Inferior parietal cortex (tissue), 1 donor: ENCODE data around the gene CES4A.
"Not testable (repeated sequence)": the region's sequence is repeated elsewhere in the genome, so short reads cannot be mapped to it uniquely, and the experiment has no call there.

ENCODE experiments used
- DNase-seq: peaks from one replicate; pipeline ENCODE4 v3.0.0-alpha.2; 2016; ENCODE audit errors: extremely low spot score

CES4A gene

DNA sequence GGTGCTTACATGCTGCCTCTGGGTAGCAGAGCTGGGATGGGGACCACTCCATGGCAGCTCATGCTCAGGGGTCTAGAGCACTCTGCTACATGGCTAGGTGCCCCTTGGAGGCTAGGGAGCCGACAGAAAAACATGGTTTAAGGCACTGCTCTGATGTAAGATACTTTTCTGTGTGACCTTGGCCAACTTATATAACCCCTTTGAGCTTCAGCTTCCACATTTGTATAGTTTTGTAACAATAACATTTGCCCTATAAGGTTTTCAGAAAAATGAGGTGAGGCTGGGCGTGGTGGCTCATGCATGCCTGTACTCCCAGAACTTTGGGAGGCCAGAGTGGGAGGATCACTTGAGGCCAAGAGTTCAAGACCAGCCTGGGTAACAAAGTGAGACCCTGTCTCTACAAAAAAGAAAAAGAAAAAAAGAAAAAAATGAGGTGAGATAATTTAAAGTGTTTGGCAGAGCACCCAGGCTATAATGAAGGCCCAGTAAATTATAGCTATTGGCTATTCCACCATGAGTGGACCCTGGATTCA is 3.2 kb downstream of the CES4A start:
- DNase-seq = no peak

DNA sequence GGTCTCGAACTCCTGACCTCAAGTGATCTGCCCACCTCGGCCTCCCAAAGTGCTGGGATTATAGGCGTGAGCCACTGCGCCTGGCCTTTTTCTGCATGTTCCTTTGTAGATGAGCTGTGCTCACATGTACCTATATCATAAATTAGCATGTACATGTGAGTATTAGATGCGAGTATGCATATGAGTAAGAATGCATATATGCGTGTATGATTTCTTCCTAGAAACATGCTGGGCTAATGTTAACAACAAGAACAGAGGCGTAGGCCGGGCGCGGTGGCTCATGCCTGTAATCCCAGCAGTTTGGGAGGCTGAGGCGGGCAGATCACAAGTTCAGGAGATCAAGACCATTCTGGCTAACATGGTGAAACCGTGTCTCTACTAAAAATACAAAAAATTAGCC is 5.2 kb downstream of the CES4A start:
- DNase-seq = not testable (repeated sequence)

DNA sequence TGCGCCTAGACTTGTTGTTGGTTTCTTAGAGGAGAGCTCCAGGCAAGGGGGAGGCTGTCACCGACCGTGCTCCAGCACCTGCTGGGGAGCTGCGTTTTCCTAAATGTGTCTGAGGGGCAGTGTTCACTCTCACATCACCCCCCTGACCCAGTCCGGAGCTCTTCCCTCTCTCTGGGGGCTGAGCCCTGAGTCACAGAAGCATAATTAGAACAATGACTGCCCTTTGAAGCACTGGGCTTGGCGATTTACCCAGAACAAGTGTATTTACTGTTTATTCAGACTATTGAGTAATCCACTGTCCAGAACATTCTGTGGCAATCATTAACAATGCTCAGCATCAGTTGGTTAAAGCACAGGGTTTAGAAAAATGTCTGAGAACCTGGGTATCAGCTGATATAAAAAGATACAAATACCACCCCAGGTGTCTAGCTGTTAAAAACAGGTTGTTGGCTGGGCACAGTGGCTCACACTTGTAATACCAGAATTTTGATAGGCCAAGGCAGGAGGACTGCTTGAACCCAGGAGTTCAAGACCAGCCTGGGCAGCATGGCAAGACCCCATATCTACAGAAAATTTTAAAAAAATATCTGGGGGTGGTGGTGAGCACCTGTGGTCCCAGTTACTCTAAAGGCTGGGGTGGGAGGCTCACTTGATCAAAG is 8.1 kb downstream of the CES4A start:
- peak; percentile 93 for DNase-seq

DNA sequence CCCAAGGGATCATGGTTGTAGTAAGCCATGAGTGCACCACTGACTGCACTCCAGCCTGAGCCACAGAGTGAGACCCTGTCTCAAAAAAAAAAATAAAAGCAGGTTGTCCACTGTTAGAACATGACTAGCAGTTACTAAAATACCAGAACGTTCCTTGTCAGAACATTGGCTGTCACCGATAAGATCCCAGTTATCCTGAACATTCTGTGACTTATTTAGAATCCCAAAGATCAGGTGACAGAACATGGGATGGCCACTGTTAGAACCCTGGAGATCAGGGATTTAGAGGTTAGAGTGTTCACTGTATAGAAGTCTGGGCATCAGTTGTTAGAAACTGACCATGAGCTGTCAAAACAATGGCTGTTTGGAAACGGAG is 8.6 kb downstream of the CES4A start:
- DNase-seq = no peak

DNA sequence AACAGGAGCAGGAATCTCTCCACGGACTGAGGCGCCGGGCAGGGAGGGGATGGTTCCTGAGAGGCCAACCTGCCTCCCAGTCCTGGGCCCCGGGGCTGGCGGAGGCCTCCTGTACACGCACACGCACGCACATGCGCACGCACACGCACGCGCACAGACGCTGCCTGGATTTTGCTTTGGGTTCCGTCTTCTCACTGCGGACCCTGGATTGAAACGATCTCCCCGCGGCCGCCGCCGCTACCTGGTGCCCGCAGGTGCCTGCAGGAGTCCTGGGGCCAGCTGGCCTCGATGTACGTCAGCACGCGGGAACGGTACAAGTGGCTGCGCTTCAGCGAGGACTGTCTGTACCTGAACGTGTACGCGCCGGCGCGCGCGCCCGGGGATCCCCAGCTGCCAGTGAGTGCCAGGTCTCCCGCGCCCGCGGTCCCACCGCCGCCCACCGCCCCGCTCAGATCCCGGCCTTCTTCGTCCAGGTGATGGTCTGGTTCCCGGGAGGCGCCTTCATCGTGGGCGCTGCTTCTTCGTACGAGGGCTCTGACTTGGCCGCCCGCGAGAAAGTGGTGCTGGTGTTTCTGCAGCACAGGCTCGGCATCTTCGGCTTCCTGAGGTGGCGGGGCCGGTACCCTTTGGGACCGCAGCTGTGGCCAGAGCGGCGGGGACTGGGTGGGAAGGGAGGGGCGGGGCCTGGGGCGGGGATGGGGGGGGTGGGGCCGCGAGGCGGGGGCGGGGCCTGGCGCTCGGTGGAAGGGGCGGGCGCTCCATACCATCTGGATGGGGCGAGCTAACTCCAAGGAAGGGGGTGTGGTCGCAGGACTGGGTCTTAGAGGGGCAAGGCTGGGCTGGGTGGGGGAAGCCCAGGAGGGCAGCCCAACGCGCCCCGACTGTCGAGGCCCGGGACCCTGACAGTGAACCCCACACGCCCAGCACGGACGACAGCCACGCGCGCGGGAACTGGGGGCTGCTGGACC is 12.3 kb downstream of the CES4A start:
- DNase-seq = peak; percentile 69

DNA sequence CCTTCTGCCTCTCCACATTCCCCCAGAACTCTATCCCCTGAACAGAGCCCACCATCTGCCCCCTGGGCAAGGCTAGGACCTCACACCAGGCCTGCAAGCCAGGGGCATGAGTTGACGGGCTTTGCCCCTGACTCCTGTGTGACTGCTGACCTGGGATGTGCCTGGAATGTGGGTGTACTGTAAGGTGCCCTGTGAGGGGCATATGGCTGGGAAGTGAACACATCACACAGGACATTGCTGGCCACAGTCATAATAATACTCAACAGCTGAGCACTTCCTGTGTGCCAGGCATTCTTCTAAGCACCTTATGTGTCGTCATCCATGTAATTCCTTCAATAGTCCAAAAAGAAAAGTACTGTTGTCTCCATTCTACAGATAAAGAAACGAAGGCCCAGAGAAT is 13.3 kb downstream of the CES4A start:
- DNase-seq = no peak

DNA sequence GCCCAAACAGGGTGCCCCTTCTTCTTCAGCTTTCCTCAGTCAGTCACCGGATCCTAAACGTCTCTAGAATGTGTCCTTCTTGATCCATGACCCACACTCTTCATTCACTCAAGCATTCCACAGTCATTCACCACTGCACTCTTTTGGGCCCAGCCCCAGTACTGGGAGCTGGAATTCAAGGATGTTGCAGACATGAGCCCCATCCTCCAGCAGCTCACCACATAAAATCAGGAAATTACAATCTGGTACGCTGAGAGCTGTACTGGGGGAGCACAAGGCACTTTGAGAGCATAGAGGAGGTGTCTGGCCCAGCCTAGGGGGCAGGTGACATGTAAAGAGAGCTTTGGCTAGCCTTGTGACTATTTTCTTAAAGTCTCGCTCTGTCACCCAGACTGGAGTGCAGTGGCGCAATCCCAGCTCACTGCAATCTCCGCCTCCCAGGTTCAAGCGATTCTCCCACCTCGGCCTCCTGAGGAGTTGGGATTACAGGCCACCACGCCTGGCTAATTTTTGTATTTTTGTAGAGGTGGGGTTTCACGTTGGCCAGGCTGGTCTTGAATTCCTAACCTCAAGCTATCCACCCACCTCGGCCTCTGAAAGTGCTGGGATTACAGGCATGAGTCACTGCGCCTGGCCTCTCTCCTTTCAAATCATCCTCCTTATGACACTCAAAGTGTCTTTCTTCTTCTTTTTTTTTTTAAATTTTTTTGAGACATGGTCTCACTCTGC is 18.7 kb downstream of the CES4A start:
- DNase-seq = no peak

DNA sequence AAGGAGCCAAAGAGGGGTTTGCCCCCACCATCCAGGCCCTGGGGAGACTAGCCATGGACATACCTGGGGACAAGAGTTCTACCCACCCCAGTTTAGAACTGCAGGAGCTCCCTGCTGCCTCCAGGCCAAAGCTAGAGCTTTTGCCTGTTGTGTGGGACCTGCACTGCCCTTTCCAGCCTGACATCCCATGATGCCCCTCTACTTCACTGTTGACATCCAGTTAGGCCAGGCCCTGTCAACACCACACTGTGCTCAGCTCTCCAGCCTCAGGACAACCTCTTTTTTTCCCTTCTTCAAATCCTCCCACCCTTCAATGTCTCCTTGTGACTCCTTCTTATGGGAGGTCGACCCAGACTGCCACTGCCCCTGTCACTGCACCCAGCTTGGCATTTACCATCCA is 20.8 kb downstream of the CES4A start:
- DNase-seq = no peak

DNA sequence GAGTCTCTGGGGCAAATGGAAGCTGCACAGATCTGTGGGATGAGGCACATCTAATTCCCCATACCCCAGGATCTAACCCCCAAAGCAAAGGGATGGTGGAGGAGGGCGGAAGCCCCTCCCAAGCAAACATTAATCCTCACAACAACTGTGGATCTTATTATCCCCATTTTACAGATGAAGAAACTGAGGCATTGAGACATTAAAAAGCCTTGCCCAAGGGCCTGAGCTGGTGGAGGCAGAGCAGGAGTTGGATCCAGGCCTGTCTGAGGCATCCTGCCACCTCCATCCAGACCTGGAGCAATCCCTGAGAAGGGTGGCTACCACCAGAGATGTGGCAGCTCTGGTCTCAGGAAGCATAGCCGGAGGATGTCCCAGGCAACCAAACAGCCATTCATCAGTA is 22.9 kb downstream of the CES4A start:
- DNase-seq = no peak

DNA sequence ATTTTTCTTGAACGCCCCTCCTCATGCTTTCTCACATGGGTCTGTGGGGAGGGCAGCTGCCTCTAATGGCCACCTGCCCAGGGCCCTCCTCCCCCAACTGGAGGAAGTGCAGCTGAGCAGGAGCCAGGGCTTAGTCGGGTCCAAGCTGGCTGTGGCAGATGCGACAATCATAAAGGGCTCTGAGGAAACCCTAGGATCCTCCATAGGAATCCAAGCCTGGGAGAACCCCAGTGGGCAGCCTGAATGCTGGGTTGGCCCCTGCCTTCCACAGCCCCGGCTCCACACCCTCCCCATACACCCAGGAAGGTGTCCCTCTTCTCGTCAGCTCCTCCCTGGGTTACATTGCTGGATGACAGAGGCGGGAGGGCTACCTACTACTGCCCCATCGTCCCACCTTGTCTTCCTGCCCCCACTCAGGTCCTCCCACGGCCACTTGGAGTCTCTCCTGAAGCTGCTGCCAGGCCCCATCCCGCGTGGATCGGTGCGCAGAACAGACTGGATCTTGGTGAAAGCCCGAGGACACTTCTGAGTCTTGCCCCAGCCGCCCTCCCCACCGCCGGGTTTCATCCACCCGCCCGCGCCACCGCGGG is 24.9 kb downstream of the CES4A start:
- DNase-seq = no peak

DNA sequence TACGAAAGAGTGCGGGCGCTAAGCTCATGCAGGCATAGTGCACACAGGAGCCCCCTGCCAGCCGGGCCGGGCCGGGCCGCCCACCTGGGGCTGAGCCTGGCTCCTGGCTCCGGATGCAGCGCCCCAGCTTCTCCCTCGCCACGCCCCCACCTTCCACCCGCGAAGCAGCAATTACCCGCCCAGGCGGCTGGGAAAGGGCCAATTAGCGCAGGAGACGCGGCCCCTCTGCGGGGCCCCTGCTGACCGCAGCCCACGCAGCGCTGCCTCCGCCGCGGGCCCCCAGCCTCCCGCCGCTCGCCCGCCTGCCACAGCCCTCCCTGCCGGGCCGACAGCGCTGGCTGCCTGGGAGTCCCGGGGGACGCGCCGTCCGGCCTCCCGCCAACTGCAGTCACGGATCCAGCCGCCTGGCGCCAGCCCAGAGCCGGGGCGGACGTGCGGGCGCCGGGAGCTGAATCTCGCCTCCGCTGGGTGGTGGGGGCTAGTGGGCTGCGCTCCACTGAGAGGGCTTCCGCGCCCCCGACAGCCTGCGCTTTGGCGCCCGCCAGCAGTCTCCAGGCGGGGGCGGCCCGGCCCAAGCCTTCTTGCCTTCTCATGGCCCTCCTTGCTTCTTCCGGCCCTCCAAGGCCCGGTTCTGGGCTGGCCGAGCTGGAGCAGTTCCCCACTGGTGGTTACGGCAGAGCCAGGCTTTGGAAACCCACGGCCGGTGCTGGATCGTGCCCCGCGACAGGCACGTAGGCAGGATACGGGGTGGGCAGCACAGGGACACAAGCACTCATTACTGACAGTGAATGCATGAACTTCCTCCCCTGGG is 25.6 kb downstream of the CES4A start:
- DNase-seq = peak; percentile 57

DNA sequence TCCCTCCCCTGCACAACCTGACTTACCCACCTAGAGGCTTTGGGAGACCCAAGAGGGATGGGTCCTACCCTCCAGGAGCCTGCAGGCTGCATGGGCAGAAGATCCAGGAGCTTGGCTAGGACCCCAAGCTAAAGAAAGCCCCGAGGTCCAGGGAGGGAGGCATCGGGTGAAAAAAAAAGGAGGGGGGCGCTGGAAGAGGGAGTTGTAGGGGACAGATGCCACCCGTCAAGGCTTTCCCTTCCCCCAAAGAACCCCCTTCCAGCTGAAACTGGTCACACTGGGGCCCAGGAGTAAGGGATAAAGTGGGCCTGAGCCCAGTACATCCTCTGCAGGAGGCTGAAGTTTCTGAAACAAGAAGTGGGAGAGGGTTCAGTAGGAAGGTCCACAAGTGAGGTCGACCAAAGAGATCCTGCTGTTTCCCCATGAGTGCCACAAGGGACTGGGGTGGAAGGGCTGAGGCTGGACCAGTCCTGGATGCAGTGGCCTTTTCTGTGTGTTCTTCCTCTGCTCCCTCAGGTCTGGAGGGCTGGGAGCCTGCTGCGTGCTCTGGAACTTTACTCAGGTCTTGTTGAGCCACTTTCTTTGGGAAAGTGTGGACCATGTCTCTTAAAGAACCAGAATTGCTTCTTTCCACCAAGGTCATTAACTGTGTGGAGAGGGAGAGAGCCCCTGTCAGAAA is 26.4 kb downstream of the CES4A start:
- DNase-seq = no peak

DNA sequence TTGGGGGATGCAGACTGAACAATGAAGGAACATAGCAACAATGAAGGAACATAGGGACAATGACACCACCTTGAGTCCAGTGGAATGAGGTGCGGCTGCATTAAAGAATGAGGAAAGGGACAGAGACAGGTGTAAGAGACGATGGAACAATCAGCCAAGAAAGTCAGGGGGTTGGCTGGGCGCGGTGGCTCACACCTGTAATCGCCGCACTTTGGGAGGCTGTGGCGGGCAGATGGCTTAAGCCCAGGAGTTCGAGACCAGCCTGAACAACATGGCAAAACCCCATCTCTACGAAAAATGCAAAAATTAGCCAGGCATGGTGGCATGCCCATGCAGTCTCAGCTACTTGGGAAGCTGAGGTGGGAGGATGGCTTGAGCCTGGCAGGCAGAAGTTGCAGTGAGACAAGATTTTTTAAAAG is 26.9 kb downstream of the CES4A start:
- no peak for DNase-seq

DNA sequence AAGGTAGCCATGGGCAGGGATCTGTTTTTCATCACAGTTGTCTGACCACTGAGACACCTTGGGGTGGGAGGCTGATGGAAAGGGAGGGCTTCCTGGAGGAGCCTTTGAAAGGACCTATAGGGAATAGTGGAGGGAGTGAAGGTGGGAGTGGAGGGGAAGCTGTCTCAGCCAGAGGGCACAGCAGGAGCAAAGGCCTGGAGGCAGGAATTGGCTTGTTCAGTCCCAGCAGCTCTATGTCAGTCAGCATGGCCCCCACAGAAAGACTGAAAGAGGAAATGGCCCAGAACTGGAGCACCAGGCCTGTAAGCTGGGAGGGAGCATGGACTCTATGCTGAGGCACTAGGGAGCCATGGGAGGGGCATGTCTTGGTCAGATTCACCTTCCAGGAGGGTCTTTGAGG is 27.8 kb downstream of the CES4A start:
- no peak for DNase-seq

DNA sequence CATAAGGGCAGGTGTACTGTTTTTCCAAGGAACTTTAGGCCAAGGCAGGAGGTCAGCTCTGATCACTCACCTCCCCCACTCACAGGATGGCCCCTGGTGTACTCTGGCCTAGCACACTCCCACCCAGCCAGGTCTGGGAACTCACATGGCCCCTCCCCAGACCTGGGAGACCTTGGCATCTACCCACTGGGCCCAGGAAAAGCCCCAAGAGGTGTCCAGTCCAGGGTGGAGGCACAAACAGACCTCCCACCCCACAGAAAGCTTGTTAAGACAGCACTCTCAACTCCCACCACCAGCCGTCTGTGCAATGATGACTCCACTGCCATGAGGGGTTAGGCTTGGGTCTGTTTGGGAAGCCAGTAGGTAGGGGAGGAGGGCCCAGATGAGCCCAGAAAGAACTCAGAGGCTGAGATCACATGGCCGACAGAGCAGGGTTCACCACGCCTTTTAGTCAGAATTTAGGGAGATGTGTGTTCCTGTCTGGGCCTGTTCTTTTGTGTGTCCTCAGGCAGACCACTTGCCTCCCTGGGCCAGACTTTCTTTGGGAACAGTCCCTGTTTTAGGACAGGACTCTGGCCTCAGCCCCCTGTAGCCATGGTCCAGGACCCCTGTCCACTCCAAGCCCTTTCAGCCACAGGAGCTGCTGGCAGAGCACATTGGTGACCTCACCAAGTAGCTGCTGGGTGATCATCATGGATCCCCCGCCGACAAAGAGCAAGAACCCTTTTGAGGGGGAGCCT is 28.5 kb downstream of the CES4A start:
- DNase-seq = no peak

DNA sequence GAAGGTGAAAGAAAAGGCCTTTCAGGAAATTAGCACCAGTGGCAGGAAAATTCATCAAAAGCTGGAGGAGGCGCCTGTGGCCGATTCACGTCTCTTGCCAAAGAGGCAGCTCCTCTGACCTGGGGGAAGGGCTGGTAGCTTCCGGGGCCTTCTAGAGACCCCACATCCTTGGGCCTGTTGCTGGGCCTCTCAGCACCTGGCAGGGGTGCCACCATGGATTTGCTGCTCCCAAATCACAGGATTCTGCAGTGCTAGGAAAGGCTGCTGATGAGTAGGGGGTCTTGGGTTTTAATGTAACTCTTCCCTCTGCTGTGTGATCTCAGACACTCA is 29.0 kb downstream of the CES4A start:
- no peak for DNase-seq

DNA sequence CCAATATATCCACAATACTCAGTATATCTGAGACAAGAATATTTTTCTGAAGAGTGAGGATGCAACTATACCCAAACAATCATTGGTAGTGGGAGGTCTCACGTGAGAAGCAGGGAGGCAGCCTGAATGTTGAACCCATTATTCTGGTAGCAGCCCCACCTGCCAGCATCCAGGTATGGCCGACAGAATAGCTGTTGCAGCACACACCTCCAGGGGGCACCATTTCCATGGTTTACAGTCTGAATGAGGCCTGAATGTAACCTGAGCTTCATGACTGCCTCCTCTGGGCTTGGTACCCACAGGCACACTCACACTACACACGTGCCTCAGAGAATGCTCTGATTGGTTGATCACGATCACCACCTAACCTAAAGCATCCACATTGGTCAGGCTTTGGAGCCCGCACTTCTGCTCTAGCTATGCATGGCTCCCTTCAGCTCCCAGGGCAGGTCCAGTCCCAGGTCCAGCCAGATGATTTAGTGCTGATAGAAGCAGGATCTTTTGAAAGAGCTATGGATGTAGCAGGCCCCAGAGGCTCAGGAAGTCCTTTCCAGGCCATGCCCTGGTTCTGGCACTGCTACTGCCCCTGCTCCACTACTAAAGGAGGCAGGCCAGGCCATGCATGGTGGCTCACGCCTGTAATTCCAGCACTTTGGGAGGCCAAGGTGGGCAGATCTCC is 29.6 kb downstream of the CES4A start:
- peak; percentile 77 for DNase-seq

DNA sequence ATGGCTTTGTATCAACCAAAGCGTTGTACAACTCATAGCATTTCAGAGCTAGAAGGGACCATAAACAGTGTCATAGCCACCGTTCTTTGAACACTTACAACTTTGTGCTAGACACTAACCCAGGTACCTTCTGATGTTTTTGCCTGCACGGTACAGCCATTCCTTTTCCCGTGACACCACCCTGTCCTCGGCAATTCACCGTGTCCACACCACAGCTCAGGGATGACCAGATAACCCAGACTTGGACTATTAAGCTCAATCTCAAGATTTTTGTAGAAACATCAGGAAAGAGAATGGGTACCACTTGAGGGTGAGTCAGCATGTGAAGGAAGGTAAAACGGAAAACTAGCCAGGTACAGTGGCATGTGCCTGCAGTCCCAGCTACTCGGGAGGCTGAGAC is 30.8 kb downstream of the CES4A start:
- no peak for DNase-seq

DNA sequence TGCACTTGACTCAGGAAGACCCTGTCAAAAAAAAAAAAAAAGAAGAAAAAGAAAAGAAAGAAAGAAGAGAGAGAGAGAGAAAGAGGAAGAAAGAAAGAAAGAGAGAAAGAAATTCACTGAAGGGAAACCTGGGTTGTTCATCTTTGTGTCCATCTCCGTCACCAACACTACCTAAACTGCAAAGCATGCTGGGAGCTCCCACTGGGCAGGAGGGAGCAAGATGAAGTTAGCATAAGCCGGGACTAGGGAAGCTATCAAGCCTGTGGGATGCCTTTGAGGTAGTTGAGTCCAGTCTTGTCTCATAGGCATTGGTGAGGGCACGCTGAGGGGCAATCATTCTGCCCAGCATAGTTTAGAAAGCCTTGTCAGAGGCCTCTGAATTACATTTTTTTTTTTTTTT is 32.9 kb downstream of the CES4A start:
- no peak for DNase-seq
